GM12872 (cell line): Measurements from ENCODE around the gene BCAS1.

Source experiments
- CTCF ChIP-seq: IDR thresholded peaks from 3 replicates; pipeline ENCODE4 v1.5.1; 2011; ENCODE audit warnings: low read depth, mild to moderate bottlenecking, low read length, moderate library complexity; ENCODE audit not compliant: insufficient read depth

The BCAS1 gene

GRCh38 chr20:54085425-54085824 lies 15.0 kb upstream of the BCAS1 start:
- TF ChIP-seq CTCF: no peak

GRCh38 chr20:54084727-54085388 lies 14.5 kb upstream of the BCAS1 start:
- TF ChIP-seq CTCF: no peak

GRCh38 chr20:54084193-54084592 lies 13.8 kb upstream of the BCAS1 start:
- no peak for TF ChIP-seq CTCF

DNA sequence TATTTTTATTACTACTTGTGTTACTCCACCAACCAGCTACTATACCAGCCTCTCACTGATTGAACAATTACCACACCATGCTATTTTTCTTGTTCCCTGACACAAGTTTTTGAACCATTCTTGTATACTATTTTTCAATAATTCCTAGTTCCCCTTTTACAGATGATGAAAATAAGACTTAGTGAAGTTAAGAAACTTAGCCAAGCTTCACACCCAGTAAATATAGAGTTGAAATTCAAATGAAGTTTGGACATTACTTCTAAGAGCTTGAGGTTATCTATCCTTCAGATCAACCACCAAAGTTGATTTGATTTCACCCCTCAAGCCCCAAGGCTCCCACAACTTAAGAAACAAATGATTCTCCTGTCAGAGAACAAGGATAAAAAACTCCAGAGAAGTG lies 13.1 kb upstream of the BCAS1 start:
- no peak for TF ChIP-seq CTCF

DNA sequence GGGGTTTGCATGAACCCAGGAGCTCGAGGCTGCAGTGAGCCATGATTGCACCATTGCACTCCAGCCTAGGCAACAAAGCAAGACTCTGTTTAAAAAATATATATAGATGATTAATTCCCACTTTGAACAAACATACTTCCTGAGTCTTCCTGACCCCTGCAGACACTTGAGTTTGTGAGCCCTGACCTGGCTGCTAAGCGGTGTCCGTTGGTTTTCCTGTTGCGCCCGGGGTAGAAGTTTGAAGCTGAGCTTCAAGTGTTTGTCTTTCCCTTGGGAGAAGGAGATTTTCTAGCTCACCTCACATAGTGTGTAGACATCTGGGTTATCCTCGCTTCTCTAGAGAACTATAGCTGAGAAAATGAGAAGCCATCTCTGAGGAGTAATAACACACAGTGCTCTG lies 11.7 kb upstream of the BCAS1 start:
- TF ChIP-seq CTCF: no peak

GRCh38 chr20:54079652-54080051 lies 9.3 kb upstream of the BCAS1 start:
- TF ChIP-seq CTCF: no peak

- no peak for TF ChIP-seq CTCF
Measured at GRCh38 chr20:54078296-54078984, 8.0 kb upstream of the BCAS1 start.
